Osteocyte (in vitro differentiated cells): Measurements from ENCODE around the gene MAP3K12. TPM values are rescaled to one million over a fixed set of nuclear protein-coding genes. Genes with fewer than 3 reads are reported as not detected.
A peak's percentile ranks its signal among the peaks of the same experiment; 100 is the strongest.

ENCODE experiments used
- DNase-seq: peaks from one replicate; pipeline ENCODE4 v3.0.0; 2021; ENCODE audit warnings: mixed read lengths; ENCODE audit not compliant: unreplicated experiment; ENCODE audit errors: extremely low spot score
- H3K27ac Mint-ChIP-seq: one replicate; pipeline ENCODE4 v1.8.0; 2021; ENCODE audit warnings: mild to moderate bottlenecking, mixed read lengths; ENCODE audit not compliant: unreplicated experiment
- H3K27me3 Mint-ChIP-seq: one replicate; pipeline ENCODE4 v1.8.0; 2021; ENCODE audit warnings: mixed read lengths; ENCODE audit not compliant: unreplicated experiment
- H3K36me3 Mint-ChIP-seq: one replicate; pipeline ENCODE4 v1.8.0; 2021; ENCODE audit warnings: mixed read lengths; ENCODE audit not compliant: unreplicated experiment
- H3K4me1 Mint-ChIP-seq: one replicate; pipeline ENCODE4 v1.8.0; 2021; ENCODE audit warnings: mixed read lengths; ENCODE audit not compliant: unreplicated experiment
- H3K4me3 Mint-ChIP-seq: one replicate; pipeline ENCODE4 v1.8.0; 2021; ENCODE audit warnings: mild to moderate bottlenecking, moderate library complexity, mixed read lengths; ENCODE audit not compliant: unreplicated experiment
- H3K9me3 Mint-ChIP-seq: one replicate; pipeline ENCODE4 v1.8.0; 2021; ENCODE audit warnings: mixed read lengths; ENCODE audit not compliant: unreplicated experiment
- CTCF ChIP-seq: fragments of 200-600 bp; sonication (generic); IDR thresholded peaks from 2 replicates; pipeline ENCODE4 v1.5.0; 2021; ENCODE audit warnings: antibody characterized with exemption, mild to moderate bottlenecking, moderate library complexity
- total RNA-seq: library from RNA; stranded (reverse); gene quantifications from 2 replicates; pipeline ENCODE4 v1.2.1, GENCODE V29; 2021

Gene MAP3K12
- total RNA-seq, 1 donor from 2014 or later = 51.8 TPM

- no peak for TF ChIP-seq CTCF
- peaks cover 18% of the 10 kb centered on the region for H3K36me3 Mint-ChIP-seq
- DNase-seq = no peak
- no peak overlapping the region for H3K27ac Mint-ChIP-seq
- H3K4me1 Mint-ChIP-seq = peaks cover 3% of the 10 kb centered on the region
- no peaks in the 10 kb centered on the region for H3K27me3 Mint-ChIP-seq
- H3K4me3 Mint-ChIP-seq = no peak overlapping the region
- H3K9me3 Mint-ChIP-seq = no peaks in the 10 kb centered on the region
Measured at GRCh38 chr12:53484686-53485575, 14.3 kb downstream of the MAP3K12 start.

GRCh38 chr12:53483979-53484377 is 15.3 kb downstream of the MAP3K12 start:
- peaks cover 27% of the 10 kb centered on the region for H3K36me3 Mint-ChIP-seq
- H3K27ac Mint-ChIP-seq = no peak overlapping the region
- no peak for DNase-seq
- TF ChIP-seq CTCF = no peak
- H3K27me3 Mint-ChIP-seq = no peaks in the 10 kb centered on the region
- H3K4me1 Mint-ChIP-seq = peaks cover 6% of the 10 kb centered on the region
- no peaks in the 10 kb centered on the region for H3K9me3 Mint-ChIP-seq
- H3K4me3 Mint-ChIP-seq = no peak overlapping the region

GRCh38 chr12:53483225-53483978 is 15.9 kb downstream of the MAP3K12 start:
- Mint-ChIP-seq H3K9me3 (no peaks in the 10 kb centered on the region), H3K4me3 (no peak overlapping the region), H3K27me3 (no peaks in the 10 kb centered on the region), H3K4me1 (peaks cover 6% of the 10 kb centered on the region), H3K27ac (no peak overlapping the region), H3K36me3 (peaks cover 29% of the 10 kb centered on the region)
- no peak for DNase-seq
- no peak for TF ChIP-seq CTCF

GRCh38 chr12:53482626-53483168 is 16.6 kb downstream of the MAP3K12 start:
- Mint-ChIP-seq H3K4me1 (peaks cover 10% of the 10 kb centered on the region), H3K4me3 (no peak overlapping the region), H3K27ac (peak overlapping the region; percentile 71), H3K27me3 (no peaks in the 10 kb centered on the region), H3K9me3 (no peaks in the 10 kb centered on the region), H3K36me3 (peaks cover 31% of the 10 kb centered on the region)
- no peak for TF ChIP-seq CTCF
- DNase-seq = no peak
